WERI-Rb-1 (cell line): Measurements from ENCODE around the gene ARGLU1.

Experiments used
- DNase-seq: peaks from one replicate; pipeline ENCODE4 v3.0.0-alpha.2; 2020
- H3K27ac ChIP-seq: fragments of 250-450 bp; sonication (Bioruptor Pico); 2 replicates; pipeline ENCODE4 v1.5.1; 2020; ENCODE audit warnings: mild to moderate bottlenecking, moderate library complexity
- H3K27me3 ChIP-seq: fragments of 250-450 bp; sonication (Bioruptor Pico); 2 replicates; pipeline ENCODE4 v1.5.1; 2021; ENCODE audit warnings: mild to moderate bottlenecking, low read depth, moderate library complexity; ENCODE audit not compliant: insufficient read depth, severe bottlenecking
- H3K36me3 ChIP-seq: fragments of 250-450 bp; sonication (Bioruptor Pico); 2 replicates; pipeline ENCODE4 v1.5.1; 2020; ENCODE audit warnings: mild to moderate bottlenecking, moderate library complexity
- H3K4me3 ChIP-seq: 2 replicates; pipeline ENCODE4 v1.5.1; 2011; ENCODE audit warnings: low read depth, mild to moderate bottlenecking, control low read depth, low read length
- H3K9me3 ChIP-seq: fragments of 250-450 bp; sonication (Bioruptor Pico); 2 replicates; pipeline ENCODE4 v1.5.1; 2021; ENCODE audit warnings: mild to moderate bottlenecking, moderate library complexity; ENCODE audit not compliant: severe bottlenecking
- TF ChIP-seq, protein P1 (sequence below): IDR thresholded peaks from 2 replicates; pipeline ENCODE4 v1.5.1; 2011; ENCODE audit warnings: low read depth, mild to moderate bottlenecking, control low read depth, inconsistent platforms, low read length

ARGLU1 gene

DNA sequence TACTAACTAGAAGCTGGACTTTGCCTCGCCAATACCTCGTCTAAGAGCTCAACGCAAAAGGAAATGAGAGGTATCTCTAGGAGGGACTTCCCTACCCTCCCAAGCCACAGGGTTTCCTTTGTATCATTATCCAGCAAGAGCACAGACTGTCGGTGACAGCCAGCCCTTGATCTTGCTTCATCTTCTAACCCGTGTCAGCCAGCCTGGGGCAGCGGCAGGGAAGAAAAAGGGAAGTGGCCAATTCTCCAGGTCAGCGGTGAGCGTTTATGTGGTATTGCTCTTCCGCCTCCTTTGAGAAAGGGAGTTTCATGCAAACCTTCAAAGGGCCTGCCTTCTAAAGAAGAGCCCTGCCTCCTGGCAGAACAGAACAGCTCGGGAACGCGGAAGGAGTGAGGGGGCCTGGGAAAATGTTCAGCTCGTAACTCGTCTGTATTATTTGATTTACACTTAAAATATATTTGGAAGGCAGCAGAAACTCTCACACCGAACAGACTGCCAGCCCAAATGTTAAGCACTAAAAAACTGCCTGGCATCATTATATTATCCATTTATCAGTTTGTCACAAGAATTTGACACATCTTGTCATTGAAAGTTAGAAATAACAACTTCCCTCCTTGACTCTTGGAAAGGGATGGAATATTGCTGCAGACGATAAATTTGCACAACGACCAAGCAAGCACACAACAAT, 74.3 kb downstream of the ARGLU1 start:
- Histone ChIP-seq H3K36me3 (peaks cover 6% of the 10 kb centered on the region; the same call in 1 of the 2 replicates), H3K27ac (no peak overlapping the region), H3K9me3 (no peaks in the 10 kb centered on the region), H3K27me3 (no peaks in the 10 kb centered on the region), H3K4me3 (no peak overlapping the region)
- TF ChIP-seq, protein P1, sequence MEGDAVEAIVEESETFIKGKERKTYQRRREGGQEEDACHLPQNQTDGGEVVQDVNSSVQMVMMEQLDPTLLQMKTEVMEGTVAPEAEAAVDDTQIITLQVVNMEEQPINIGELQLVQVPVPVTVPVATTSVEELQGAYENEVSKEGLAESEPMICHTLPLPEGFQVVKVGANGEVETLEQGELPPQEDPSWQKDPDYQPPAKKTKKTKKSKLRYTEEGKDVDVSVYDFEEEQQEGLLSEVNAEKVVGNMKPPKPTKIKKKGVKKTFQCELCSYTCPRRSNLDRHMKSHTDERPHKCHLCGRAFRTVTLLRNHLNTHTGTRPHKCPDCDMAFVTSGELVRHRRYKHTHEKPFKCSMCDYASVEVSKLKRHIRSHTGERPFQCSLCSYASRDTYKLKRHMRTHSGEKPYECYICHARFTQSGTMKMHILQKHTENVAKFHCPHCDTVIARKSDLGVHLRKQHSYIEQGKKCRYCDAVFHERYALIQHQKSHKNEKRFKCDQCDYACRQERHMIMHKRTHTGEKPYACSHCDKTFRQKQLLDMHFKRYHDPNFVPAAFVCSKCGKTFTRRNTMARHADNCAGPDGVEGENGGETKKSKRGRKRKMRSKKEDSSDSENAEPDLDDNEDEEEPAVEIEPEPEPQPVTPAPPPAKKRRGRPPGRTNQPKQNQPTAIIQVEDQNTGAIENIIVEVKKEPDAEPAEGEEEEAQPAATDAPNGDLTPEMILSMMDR, result no peak
- no peak for DNase-seq

DNA sequence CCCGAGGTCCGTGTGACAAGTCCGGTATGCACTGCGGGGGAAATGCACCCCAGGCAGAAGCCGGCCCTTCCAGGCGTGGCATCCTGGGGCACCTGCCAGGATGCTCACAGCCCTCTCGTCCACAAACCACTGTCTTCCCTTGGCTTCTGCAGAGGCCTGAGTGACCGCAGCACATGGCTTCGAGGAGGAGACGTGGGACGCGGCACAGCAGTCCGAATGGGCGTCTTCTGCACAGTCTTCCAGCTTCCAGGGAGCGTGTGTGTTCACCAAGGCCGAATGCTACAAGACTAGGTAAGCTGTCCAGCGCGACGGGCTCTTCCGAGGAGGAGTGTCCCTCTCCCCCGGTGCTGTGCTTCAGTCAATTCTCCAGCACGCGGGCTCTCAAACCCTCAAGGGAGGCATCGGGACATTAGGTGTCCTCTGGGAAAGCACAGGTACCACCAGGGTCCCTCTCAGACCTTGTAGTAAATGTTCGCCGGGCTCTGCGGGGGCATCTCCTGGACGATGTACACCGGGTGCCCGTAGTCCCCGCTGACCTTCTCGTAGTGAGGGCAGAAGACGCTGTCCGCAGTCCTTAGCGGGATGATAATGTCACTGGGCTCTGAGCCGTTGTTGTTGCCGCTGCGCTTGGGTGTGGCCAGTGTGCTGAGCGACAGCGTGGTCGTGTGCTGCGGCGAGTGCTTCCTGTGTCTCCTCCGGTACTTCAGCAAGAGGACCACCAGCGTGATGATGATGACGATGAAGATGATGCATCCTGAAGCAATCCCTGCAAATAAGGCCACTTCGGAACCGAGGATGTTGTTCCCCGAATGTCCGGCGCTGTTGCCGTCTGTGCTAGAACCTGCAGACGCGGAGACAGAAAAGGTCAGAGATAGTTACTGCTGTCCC, 75.1 kb downstream of the ARGLU1 start:
- H3K27ac ChIP-seq, result no peak overlapping the region
- H3K9me3 ChIP-seq, result no peaks in the 10 kb centered on the region
- TF ChIP-seq, protein P1, result no peak
- peaks cover 6% of the 10 kb centered on the region; the same call in 1 of the 2 replicates for H3K36me3 ChIP-seq
- H3K27me3 ChIP-seq, result no peaks in the 10 kb centered on the region
- H3K4me3 ChIP-seq, result no peak overlapping the region
- no peak for DNase-seq

DNA sequence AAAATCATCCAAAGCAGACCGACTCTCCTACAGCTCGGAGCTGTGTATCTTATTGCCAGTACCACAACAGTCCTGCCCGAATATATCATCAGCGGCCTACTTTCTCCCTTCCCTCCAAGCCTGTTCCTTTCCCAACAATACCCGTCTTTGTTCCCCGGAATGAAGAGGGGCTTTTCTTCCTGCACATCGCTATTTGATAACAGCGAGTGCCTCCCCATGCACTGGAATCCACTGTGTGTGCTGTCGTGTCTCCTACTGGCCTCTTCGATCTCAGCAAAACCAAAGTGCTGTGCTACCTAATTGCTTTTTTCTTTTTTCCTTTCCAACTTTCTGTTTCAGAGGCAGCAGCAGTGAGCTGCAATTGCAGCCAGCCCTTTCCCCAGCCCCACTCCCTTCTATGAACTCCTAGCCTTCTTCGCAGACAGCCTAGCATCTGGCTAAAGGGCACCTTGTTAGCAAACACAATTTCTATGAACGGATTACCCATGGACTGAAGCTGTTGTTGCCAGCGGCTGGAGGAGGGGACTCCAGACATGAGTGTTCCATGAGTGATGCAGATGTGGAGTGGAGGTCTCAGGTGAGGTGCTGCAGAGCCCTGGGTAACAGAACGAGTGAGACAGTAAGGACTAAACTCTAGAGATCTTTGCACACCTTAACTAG, 75.9 kb downstream of the ARGLU1 start:
- Histone ChIP-seq H3K9me3 (no peaks in the 10 kb centered on the region), H3K4me3 (no peak overlapping the region), H3K27me3 (no peaks in the 10 kb centered on the region), H3K36me3 (peaks cover 6% of the 10 kb centered on the region; the same call in 1 of the 2 replicates), H3K27ac (no peak overlapping the region)
- no peak for DNase-seq
- TF ChIP-seq, protein P1, result no peak
